ENCODE measurements around the gene RPL6. TPM values are rescaled to one million over a fixed set of nuclear protein-coding genes. Genes with fewer than 3 reads are reported as not detected.
A peak's percentile ranks its signal among the peaks of the same experiment; 100 is the strongest.
"Not testable (repeated sequence)": the region's sequence is repeated elsewhere in the genome, so short reads cannot be mapped to it uniquely, and the experiment has no call there.

Gene RPL6
- 1,000 to 10,000 TPM; 2,076 to 2,457 (median 2,360) TPM for polyA plus RNA-seq (ENCODE audit: insufficient read length in 3 of 3)
- long read RNA-seq, donor 1, transcript RPL6-205 (3 exons, 583 nt): minor isoform, 24 of 742 reads
- long read RNA-seq, donor 1, transcript RPL6-201 (7 exons, 947 nt): major isoform, 284 of 742 reads
- long read RNA-seq, donor 1, transcript RPL6-202 (7 exons, 1,074 nt): minor isoform, 8 of 742 reads
- long read RNA-seq, donor 1, transcript RPL6-204 (2 exons, 612 nt): minor isoform, 24 of 742 reads
- long read RNA-seq, donor 1, partial matches to known transcripts: 372 of 742 reads
- long read RNA-seq, donor 1, other reads (novel, unspliced or antisense): 28 of 742 reads
- long read RNA-seq, donor 2, transcript RPL6-204 (2 exons, 612 nt): minor isoform, 19 of 730 reads
- long read RNA-seq, donor 2, transcript RPL6-201 (7 exons, 947 nt): major isoform, 242 of 730 reads
- long read RNA-seq, donor 2, transcript RPL6-205 (3 exons, 583 nt): minor isoform, 25 of 730 reads
- long read RNA-seq, donor 2, partial matches to known transcripts: 421 of 730 reads
- long read RNA-seq, donor 2, other reads (novel, unspliced or antisense): 14 of 730 reads
- long read RNA-seq, donor 3, transcript RPL6-205 (3 exons, 583 nt): minor isoform, 20 of 1,084 reads
- long read RNA-seq, donor 3, transcript RPL6-204 (2 exons, 612 nt): minor isoform, 21 of 1,084 reads
- long read RNA-seq, donor 3, transcript RPL6-202 (7 exons, 1,074 nt): minor isoform, 11 of 1,084 reads
- long read RNA-seq, donor 3, transcript RPL6-201 (7 exons, 947 nt): major isoform, 497 of 1,084 reads
- long read RNA-seq, donor 3, partial matches to known transcripts: 483 of 1,084 reads
- long read RNA-seq, donor 3, other reads (novel, unspliced or antisense): 50 of 1,084 reads
- long read RNA-seq, donor 4, transcript RPL6-205 (3 exons, 583 nt): minor isoform, 13 of 566 reads
- long read RNA-seq, donor 4, transcript RPL6-201 (7 exons, 947 nt): major isoform, 262 of 566 reads
- long read RNA-seq, donor 4, transcript RPL6-204 (2 exons, 612 nt): minor isoform, 8 of 566 reads
- long read RNA-seq, donor 4, transcript RPL6-202 (7 exons, 1,074 nt): minor isoform, 9 of 566 reads
- long read RNA-seq, donor 4, partial matches to known transcripts: 251 of 566 reads
- long read RNA-seq, donor 4, other reads (novel, unspliced or antisense): 23 of 566 reads
- long read RNA-seq, donor 5: 0 reads
- long read RNA-seq, donor 6, transcript RPL6-202 (7 exons, 1,074 nt): minor isoform, 15 of 809 reads
- long read RNA-seq, donor 6, transcript RPL6-205 (3 exons, 583 nt): minor isoform, 17 of 809 reads
- long read RNA-seq, donor 6, transcript RPL6-201 (7 exons, 947 nt): major isoform, 285 of 809 reads
- long read RNA-seq, donor 6, transcript RPL6-204 (2 exons, 612 nt): minor isoform, 17 of 809 reads
- long read RNA-seq, donor 6, partial matches to known transcripts: 451 of 809 reads
- long read RNA-seq, donor 6, other reads (novel, unspliced or antisense): 21 of 809 reads
- long read RNA-seq, donor 7, transcript RPL6-201 (7 exons, 947 nt): major isoform, 508 of 1,250 reads
- long read RNA-seq, donor 7, transcript RPL6-202 (7 exons, 1,074 nt): minor isoform, 7 of 1,250 reads
- long read RNA-seq, donor 7, transcript RPL6-205 (3 exons, 583 nt): minor isoform, 26 of 1,250 reads
- long read RNA-seq, donor 7, transcript RPL6-204 (2 exons, 612 nt): minor isoform, 24 of 1,250 reads
- long read RNA-seq, donor 7, partial matches to known transcripts: 609 of 1,250 reads
- long read RNA-seq, donor 7, other reads (novel, unspliced or antisense): 73 of 1,250 reads
- long read RNA-seq, donor 8, transcript RPL6-201 (7 exons, 947 nt): major isoform, 660 of 2,012 reads
- long read RNA-seq, donor 8, transcript RPL6-204 (2 exons, 612 nt): minor isoform, 47 of 2,012 reads
- long read RNA-seq, donor 8, transcript RPL6-205 (3 exons, 583 nt): minor isoform, 32 of 2,012 reads
- long read RNA-seq, donor 8, transcript RPL6-212 (2 exons, 899 nt): minor isoform, 12 of 2,012 reads
- long read RNA-seq, donor 8, partial matches to known transcripts: 1,171 of 2,012 reads
- long read RNA-seq, donor 8, other reads (novel, unspliced or antisense): 80 of 2,012 reads
- long read RNA-seq, donor 9, transcript RPL6-204 (2 exons, 612 nt): minor isoform, 13 of 652 reads
- long read RNA-seq, donor 9, transcript RPL6-202 (7 exons, 1,074 nt): minor isoform, 13 of 652 reads
- long read RNA-seq, donor 9, transcript RPL6-205 (3 exons, 583 nt): minor isoform, 14 of 652 reads
- long read RNA-seq, donor 9, transcript RPL6-201 (7 exons, 947 nt): major isoform, 281 of 652 reads
- long read RNA-seq, donor 9, partial matches to known transcripts: 301 of 652 reads
- long read RNA-seq, donor 9, other reads (novel, unspliced or antisense): 29 of 652 reads
- long read RNA-seq, donor 10, transcript RPL6-205 (3 exons, 583 nt): minor isoform, 19 of 1,034 reads
- long read RNA-seq, donor 10, transcript RPL6-204 (2 exons, 612 nt): minor isoform, 14 of 1,034 reads
- long read RNA-seq, donor 10, transcript RPL6-202 (7 exons, 1,074 nt): minor isoform, 8 of 1,034 reads
- long read RNA-seq, donor 10, transcript RPL6-201 (7 exons, 947 nt): major isoform, 417 of 1,034 reads
- long read RNA-seq, donor 10, partial matches to known transcripts: 523 of 1,034 reads
- long read RNA-seq, donor 10, other reads (novel, unspliced or antisense): 52 of 1,034 reads
- long read RNA-seq, donor 11, transcript RPL6-205 (3 exons, 583 nt): minor isoform, 15 of 505 reads
- long read RNA-seq, donor 11, transcript RPL6-204 (2 exons, 612 nt): minor isoform, 6 of 505 reads
- long read RNA-seq, donor 11, transcript RPL6-202 (7 exons, 1,074 nt): minor isoform, 9 of 505 reads
- long read RNA-seq, donor 11, transcript RPL6-201 (7 exons, 947 nt): major isoform, 225 of 505 reads
- long read RNA-seq, donor 11, partial matches to known transcripts: 216 of 505 reads
- long read RNA-seq, donor 11, other reads (novel, unspliced or antisense): 33 of 505 reads
- long read RNA-seq, donor 12, transcript RPL6-201 (7 exons, 947 nt): major isoform, 168 of 401 reads
- long read RNA-seq, donor 12, transcript RPL6-204 (2 exons, 612 nt): minor isoform, 5 of 401 reads
- long read RNA-seq, donor 12, partial matches to known transcripts: 208 of 401 reads
- long read RNA-seq, donor 12, other reads (novel, unspliced or antisense): 12 of 401 reads
- long read RNA-seq, donor 13: 0 reads
- long read RNA-seq, donor 14, transcript RPL6-204 (2 exons, 612 nt): minor isoform, 13 of 829 reads
- long read RNA-seq, donor 14, transcript RPL6-205 (3 exons, 583 nt): minor isoform, 20 of 829 reads
- long read RNA-seq, donor 14, transcript RPL6-202 (7 exons, 1,074 nt): minor isoform, 12 of 829 reads
- long read RNA-seq, donor 14, transcript RPL6-201 (7 exons, 947 nt): major isoform, 367 of 829 reads
- long read RNA-seq, donor 14, partial matches to known transcripts: 379 of 829 reads
- long read RNA-seq, donor 14, other reads (novel, unspliced or antisense): 37 of 829 reads
- long read RNA-seq, donor 15, transcript RPL6-205 (3 exons, 583 nt): minor isoform, 8 of 377 reads
- long read RNA-seq, donor 15, transcript RPL6-201 (7 exons, 947 nt): major isoform, 150 of 377 reads
- long read RNA-seq, donor 15, transcript RPL6-202 (7 exons, 1,074 nt): minor isoform, 5 of 377 reads
- long read RNA-seq, donor 15, partial matches to known transcripts: 196 of 377 reads
- long read RNA-seq, donor 15, other reads (novel, unspliced or antisense): 14 of 377 reads
- long read RNA-seq, donor 16, transcript RPL6-204 (2 exons, 612 nt): minor isoform, 8 of 1,598 reads
- long read RNA-seq, donor 16, transcript RPL6-205 (3 exons, 583 nt): minor isoform, 21 of 1,598 reads
- long read RNA-seq, donor 16, transcript RPL6-202 (7 exons, 1,074 nt): minor isoform, 30 of 1,598 reads
- long read RNA-seq, donor 16, transcript RPL6-201 (7 exons, 947 nt): major isoform, 783 of 1,598 reads
- long read RNA-seq, donor 16, partial matches to known transcripts: 658 of 1,598 reads
- long read RNA-seq, donor 16, other reads (novel, unspliced or antisense): 96 of 1,598 reads

- DNase-seq (ENCODE audit: extremely low read depth in 1 of 11, low read depth in 9 of 11, low spot score in 4 of 11): peak; percentile 77 to 94 (median 87)
Measured at GRCh38 chr12:112409064-112409905, at the start of gene RPL6. Gene RPL6, minus strand, starts transcription at chr12:112409605. Its CDS starts 949 bp downstream, at chr12:112408656.

- DNase-seq (ENCODE audit: extremely low read depth in 1 of 11, low read depth in 9 of 11, low spot score in 4 of 11): no peak
Measured at GRCh38 chr12:112458751-112459150, 49.3 kb upstream of the RPL6 start.

GRCh38 chr12:112458330-112458729 lies 48.9 kb upstream of the RPL6 start:
- DNase-seq (ENCODE audit: extremely low read depth in 1 of 11, low read depth in 9 of 11, low spot score in 4 of 11): no peak

- not testable (repeated sequence) for DNase-seq (ENCODE audit: extremely low read depth in 1 of 11, low read depth in 9 of 11, low spot score in 4 of 11)
Measured at GRCh38 chr12:112457142-112457541, 47.7 kb upstream of the RPL6 start.

- no peak for DNase-seq (ENCODE audit: extremely low read depth in 1 of 11, low read depth in 9 of 11, low spot score in 4 of 11)
Measured at GRCh38 chr12:112456029-112456428, 46.6 kb upstream of the RPL6 start.

- DNase-seq (ENCODE audit: extremely low read depth in 1 of 11, low read depth in 9 of 11, low spot score in 4 of 11): no peak
Measured at GRCh38 chr12:112450725-112451124, 41.3 kb upstream of the RPL6 start.

GRCh38 chr12:112448165-112448564 lies 38.8 kb upstream of the RPL6 start:
- DNase-seq (ENCODE audit: extremely low read depth in 1 of 11, low read depth in 9 of 11, low spot score in 4 of 11): not testable (repeated sequence)

- no peak for DNase-seq (ENCODE audit: extremely low read depth in 1 of 11, low read depth in 9 of 11, low spot score in 4 of 11)
Measured at GRCh38 chr12:112447106-112447505, 37.7 kb upstream of the RPL6 start.

GRCh38 chr12:112446008-112446725 lies 36.8 kb upstream of the RPL6 start:
- no peak for DNase-seq (ENCODE audit: extremely low read depth in 1 of 11, low read depth in 9 of 11, low spot score in 4 of 11)

GRCh38 chr12:112443916-112444315 lies 34.5 kb upstream of the RPL6 start:
- DNase-seq (ENCODE audit: extremely low read depth in 1 of 11, low read depth in 9 of 11, low spot score in 4 of 11): no peak

- not testable (repeated sequence) for DNase-seq (ENCODE audit: extremely low read depth in 1 of 11, low read depth in 9 of 11, low spot score in 4 of 11)
Measured at GRCh38 chr12:112440653-112441052, 31.2 kb upstream of the RPL6 start.

- no peak for DNase-seq (ENCODE audit: extremely low read depth in 1 of 11, low read depth in 9 of 11, low spot score in 4 of 11)
Measured at GRCh38 chr12:112439769-112440168, 30.4 kb upstream of the RPL6 start.
